Pons (tissue), 1 donor: ENCODE data around the gene COX6A2.
"Not testable (repeated sequence)": the region's sequence is repeated elsewhere in the genome, so short reads cannot be mapped to it uniquely, and the experiment has no call there.

Source experiments
- DNase-seq: peaks from one replicate; pipeline ENCODE4 v3.0.0-alpha.2; 2016; ENCODE audit warnings: low spot score

COX6A2 gene

GRCh38 chr16:31461921-31462804 is 34.0 kb upstream of the COX6A2 start:
- no peak for DNase-seq

- no peak for DNase-seq
These were observed 33.2 kb upstream of the COX6A2 start for GRCh38 chr16:31461201-31461920.

GRCh38 chr16:31460582-31461002 is 32.4 kb upstream of the COX6A2 start:
- peak; percentile 63 for DNase-seq

GRCh38 chr16:31459687-31460581 is 31.8 kb upstream of the COX6A2 start:
- DNase-seq, result peak; percentile 99

GRCh38 chr16:31458844-31459686 is 30.9 kb upstream of the COX6A2 start, which contains the start of gene ARMC5:
Gene ARMC5, plus strand, starts transcription at chr16:31459501. Its CDS starts 24 bp downstream, at chr16:31459525.
- peak; percentile 98 for DNase-seq

GRCh38 chr16:31458073-31458843 is 30.1 kb upstream of the COX6A2 start:
- DNase-seq, result peak; percentile 34

GRCh38 chr16:31456988-31457360 is 28.8 kb upstream of the COX6A2 start:
- no peak for DNase-seq

- DNase-seq, result no peak
These were observed 27.6 kb upstream of the COX6A2 start for GRCh38 chr16:31455601-31456314.

GRCh38 chr16:31453255-31454204 is 25.4 kb upstream of the COX6A2 start:
- no peak for DNase-seq

GRCh38 chr16:31452631-31453106 is 24.5 kb upstream of the COX6A2 start:
- peak; percentile 51 for DNase-seq

GRCh38 chr16:31451681-31452351 is 23.7 kb upstream of the COX6A2 start:
- peak; percentile 62 for DNase-seq

GRCh38 chr16:31451201-31451600 is 23.0 kb upstream of the COX6A2 start:
- no peak for DNase-seq

GRCh38 chr16:31445931-31446330 is 17.8 kb upstream of the COX6A2 start:
- not testable (repeated sequence) for DNase-seq

GRCh38 chr16:31441956-31442355 is 13.8 kb upstream of the COX6A2 start:
- no peak for DNase-seq

- DNase-seq, result peak; percentile 78
These were observed 12.5 kb upstream of the COX6A2 start for GRCh38 chr16:31440516-31441184.

- no peak for DNase-seq
These were observed 11.4 kb upstream of the COX6A2 start for GRCh38 chr16:31439519-31439918.

GRCh38 chr16:31439023-31439422 is 10.9 kb upstream of the COX6A2 start:
- DNase-seq, result not testable (repeated sequence)
